NCI-H748 (cell line): Measurements from ENCODE around the gene C1QL4.
A peak's percentile ranks its signal among the peaks of the same experiment; 100 is the strongest.
"Not testable (repeated sequence)": the region's sequence is repeated elsewhere in the genome, so short reads cannot be mapped to it uniquely, and the experiment has no call there.

Experiments used
- DNase-seq: peaks from one replicate; lab custom pipeline; 2025; ENCODE audit not compliant: unreplicated experiment; lab: John Stamatoyannopoulos, UW

The C1QL4 gene

DNA sequence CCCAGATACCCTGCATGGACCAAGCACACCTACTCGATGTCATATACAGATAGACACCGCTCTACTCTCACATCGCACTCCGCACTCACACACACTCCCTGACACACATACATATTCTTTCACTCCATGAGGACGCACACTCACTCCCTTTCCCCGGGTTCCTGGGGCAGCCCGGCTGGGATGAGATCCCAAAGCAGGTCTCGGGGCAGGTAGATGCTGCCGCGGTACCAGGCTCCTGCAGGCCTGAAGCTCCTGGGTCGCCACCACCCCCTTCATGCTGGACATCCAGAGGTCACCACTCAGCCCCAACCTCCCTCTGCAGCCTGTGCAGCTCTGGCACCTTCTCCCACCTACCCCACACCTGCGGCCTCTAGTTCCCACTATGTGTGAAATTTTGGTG is 2.3 kb downstream of the C1QL4 start:
- DNase-seq = no peak

DNA sequence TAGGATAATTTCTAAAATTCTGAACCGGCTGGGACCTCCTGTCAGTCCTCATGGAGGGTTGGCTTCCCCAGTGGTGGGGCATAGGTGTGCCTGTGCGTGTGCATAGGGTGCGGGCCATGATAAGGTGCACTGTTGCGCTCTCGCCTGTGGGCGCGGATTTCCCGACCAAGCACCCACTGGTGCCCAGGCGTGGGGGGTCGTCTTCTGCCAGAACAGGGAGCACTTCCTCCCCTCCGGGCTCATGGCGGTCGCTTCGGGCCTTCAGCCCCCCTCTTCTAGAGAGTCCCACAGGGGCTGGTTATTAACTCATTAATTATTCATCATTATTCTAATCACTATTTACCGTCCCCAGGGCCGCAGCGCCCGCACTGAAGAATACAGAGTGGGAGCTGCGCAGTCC is 2.8 kb downstream of the C1QL4 start:
- DNase-seq = no peak

DNA sequence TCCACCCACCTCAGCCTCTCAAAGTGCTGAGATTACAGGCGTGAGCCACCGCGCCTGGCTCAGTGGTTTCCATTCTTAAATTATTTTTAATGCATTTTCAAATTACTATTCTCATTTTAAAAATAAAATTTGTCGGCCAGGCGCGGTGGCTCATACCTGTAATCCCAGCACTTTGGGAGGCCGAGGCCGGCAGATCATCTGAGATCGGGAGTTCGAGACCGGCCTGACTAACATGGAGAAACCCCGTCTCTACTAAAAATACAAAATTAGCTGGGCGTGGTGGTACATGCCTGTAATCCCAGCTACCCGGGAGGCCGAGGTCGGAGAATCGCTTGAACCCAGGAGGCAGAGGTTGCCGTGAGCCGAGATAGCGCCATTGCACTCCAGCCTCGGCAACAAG is 3.2 kb downstream of the C1QL4 start:
- DNase-seq = not testable (repeated sequence)

DNA sequence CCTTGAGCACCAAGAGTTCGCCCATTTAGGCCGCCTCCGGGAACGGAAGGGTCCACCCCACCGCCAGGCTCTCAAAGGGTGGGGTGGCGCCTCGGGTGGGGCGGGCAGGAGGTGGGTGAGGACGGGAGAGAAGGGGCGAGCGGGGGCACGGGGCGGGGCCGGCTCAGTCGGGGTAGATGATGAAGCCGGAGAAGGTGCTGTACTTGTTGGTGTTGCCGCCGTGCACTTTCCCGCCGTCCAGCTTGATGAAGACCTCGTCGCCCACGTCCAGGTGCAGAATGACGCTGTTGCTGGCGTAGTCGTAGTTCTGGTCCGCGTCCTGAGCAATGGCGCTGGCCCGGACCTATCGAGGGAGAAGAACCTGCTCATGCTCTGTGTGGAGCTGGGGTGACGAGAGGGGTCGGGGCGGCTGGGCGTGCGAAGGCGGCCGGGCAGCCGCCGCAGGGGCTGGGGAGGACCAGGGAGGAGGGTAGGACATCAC is 4.1 kb downstream of the C1QL4 start:
- peak; percentile 59 for DNase-seq

DNA sequence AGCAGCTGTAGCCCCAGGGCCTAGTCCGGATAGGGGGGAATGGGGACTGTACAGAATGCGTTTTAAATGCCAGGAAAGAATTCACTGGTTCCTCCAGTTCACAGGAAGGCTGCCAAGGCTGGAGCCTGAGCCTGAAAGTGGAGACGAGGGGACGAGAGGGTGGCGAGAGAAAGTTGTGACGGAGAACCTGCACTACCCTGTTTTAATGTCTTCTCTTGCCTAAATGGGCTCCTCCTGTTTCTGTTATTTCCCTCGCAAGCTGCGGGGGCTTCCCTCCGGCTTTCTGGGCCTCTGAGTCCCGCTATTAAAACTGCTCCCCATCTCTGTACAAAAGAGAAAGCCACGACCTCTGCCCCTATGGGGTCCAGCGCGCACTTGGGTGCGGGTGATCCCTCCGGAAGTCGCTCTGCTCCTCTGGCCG is 4.5 kb downstream of the C1QL4 start:
- DNase-seq = no peak

DNA sequence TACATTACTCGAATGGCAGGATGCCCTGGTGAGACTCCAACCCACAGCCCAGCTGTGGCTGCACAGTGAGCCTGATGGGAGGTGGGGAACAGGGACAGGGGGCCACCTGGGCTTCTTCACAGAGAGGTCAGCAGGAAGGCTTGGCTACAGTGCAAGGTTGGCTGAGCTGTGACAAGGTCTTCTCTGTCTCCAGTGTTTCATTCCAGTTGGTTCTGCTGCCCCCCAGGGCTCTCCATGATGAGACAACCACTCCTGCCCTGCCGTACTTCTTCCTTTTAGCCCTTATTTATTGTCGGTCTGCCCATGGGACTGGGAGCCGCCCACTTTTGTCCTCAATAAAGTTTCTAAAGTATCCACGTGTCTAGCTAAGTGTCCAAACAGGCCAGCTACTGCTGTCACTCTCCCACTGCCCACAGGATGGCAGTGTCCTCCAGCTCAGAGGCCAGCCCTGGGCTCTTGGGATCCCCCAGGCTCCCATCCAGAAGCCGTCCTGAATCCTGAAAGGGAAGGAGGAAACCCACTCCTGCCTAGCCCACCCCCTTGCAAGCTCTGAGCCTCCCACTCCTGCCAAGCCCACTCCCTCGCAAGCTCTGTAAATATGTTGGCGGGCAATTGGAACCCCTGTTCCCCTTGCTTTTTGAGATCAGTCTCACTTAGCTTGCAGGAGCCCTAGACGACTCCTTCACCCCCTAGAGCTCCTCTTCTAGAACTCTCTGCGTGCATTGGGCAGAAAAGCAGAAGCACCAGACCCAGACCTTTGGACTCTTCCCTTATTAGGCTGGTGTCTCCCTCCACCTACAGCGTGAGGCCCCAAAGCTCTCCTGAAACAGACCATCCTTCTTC is 5.4 kb downstream of the C1QL4 start:
- peak; percentile 71 for DNase-seq

DNA sequence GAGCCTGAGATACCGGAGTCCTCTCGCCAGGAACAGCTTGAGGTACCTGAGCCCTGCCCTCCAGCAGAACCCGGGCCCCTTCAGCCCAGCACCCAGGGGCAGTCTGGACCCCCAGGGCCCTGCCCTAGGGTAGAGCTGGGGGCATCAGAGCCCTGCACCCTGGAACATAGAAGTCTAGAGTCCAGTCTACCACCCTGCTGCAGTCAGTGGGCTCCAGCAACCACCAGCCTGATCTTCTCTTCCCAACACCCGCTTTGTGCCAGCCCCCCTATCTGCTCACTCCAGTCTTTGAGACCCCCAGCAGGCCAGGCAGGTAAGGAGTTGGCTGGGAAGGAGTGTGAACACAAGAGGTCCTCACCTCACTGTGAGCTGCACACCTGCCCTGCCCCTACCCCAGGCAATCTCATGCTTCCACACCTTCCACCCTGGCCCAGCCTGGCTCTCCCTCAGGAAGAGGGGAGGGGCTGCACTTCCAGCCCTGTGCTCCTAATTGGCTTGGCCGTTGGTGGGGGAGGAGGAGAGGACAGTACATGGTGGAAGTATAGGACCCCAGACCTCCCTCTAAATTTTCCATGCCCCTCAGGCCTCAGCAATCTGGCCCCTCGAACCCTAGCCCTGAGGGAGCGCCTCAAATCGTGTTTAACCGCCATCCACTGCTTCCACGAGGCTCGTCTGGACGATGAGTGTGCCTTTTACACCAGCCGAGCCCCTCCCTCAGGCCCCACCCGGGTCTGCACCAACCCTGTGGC is 6.2 kb downstream of the C1QL4 start:
- no peak for DNase-seq

DNA sequence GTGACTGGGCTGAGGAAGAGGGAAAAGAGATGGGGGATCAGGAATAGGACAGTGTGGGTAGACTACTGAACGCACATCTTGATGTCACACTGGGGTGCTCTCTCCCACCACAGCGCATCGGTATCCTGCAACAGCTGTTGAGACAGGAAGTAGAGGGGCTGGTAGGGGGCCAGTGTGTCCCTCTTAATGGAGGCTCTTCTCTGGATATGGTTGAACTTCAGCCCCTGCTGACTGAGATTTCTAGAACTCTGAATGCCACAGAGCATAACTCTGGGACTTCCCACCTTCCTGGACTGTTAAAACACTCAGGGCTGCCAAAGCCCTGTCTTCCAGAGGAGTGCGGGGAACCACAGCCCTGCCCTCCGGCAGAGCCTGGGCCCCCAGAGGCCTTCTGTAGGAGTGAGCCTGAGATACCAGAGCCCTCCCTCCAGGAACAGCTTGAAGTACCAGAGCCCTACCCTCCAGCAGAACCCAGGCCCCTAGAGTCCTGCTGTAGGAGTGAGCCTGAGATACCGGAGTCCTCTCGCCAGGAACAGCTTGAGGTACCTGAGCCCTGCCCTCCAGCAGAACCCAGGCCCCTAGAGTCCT is 6.9 kb downstream of the C1QL4 start:
- DNase-seq = no peak

DNA sequence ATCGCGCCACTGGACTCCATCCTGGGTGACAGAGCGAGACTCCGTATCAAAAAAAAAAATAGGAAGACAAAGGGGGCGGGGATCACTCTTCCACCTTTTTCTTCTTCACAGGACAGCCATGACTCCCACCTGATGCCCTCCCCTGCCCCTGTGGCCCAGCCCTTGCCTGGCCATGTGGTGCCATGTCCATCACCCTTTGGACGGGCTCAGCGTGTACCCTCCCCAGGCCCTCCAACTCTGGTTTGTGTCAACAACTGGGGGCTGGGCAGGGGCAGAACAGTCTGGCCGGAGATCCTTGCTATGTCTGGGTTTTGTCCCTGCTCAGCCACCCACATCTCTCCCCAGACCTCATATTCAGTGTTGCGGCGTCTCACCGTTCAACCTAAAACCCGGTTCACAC is 8.2 kb downstream of the C1QL4 start:
- no peak for DNase-seq

DNA sequence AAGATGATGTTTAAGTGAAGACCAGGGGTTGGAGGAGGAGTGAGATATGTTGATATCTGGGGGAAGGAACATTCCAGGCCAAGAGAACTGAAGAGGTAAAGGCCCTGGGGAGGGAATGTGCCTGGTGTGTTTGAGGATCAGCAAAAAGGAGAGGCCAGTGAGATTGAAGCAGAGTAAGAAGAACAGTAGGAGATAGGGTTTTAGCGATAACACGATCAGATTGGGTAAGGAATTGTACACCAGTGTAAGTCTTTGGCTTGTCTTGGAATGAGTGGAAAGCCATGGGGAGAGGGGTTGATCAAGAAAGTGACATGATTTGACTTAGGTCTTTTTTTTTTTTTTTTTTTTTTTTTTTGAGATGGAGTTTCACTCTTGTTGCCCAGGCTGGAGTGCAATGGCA is 9.1 kb downstream of the C1QL4 start:
- DNase-seq = no peak

DNA sequence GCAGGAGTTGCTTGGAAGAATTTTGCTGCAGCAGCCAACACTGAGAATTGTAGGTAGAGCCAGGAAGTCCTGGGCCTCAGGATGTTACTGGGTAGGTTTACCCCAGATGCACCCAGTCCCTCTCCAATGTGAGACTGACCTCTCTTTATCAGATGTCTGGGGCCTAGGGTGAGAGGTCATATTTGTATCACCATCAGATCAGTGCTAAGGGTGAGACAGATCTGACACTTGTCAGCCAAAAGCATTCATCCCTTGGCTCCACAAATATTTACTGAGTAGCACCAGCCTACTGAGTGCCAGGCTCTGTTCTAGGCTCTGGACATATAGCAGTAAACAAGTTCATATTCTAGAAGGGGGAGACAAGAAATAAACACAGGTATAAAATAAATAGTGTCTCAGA is 9.6 kb downstream of the C1QL4 start:
- DNase-seq = no peak

DNA sequence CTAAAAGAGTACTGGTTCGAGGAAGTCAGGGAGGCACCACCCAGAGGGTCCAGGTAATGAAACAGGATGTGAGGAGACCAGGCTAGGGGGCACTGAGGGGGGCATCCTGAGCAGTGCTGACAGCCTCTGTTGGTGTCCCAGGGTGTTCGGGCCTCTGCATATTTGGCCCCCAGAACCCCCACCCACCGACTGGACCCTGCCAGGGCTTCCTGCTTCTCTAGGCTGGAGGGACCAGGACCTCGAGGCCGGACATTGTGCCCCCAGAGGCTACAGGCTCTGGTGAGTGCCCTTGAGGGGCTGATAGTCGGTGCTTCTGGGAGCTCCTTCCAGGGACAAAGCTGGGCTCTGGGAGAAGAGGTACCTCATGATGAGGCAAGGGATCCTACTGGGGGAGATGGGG is 11.4 kb downstream of the C1QL4 start:
- no peak for DNase-seq

DNA sequence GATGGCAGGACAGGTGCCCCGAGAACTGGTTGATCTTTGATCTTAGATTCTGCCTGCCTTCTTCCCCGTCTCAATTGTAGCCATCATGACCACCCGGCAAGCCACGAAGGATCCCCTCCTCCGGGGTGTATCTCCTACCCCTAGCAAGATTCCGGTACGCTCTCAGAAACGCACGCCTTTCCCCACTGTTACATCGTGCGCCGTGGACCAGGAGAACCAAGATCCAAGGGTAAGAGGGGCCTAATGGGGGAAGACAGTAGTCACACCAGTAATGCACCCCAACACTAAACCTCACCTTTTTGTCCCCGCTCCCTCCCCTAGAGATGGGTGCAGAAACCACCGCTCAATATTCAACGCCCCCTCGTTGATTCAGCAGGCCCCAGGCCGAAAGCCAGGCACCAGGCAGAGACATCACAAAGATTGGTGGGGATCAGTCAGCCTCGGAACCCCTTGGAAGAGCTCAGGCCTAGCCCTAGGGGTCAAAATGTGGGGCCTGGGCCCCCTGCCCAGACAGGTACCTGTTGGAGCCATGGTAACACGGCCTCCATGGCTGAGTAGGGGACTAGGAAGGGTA is 13.4 kb downstream of the C1QL4 start:
- no peak for DNase-seq

DNA sequence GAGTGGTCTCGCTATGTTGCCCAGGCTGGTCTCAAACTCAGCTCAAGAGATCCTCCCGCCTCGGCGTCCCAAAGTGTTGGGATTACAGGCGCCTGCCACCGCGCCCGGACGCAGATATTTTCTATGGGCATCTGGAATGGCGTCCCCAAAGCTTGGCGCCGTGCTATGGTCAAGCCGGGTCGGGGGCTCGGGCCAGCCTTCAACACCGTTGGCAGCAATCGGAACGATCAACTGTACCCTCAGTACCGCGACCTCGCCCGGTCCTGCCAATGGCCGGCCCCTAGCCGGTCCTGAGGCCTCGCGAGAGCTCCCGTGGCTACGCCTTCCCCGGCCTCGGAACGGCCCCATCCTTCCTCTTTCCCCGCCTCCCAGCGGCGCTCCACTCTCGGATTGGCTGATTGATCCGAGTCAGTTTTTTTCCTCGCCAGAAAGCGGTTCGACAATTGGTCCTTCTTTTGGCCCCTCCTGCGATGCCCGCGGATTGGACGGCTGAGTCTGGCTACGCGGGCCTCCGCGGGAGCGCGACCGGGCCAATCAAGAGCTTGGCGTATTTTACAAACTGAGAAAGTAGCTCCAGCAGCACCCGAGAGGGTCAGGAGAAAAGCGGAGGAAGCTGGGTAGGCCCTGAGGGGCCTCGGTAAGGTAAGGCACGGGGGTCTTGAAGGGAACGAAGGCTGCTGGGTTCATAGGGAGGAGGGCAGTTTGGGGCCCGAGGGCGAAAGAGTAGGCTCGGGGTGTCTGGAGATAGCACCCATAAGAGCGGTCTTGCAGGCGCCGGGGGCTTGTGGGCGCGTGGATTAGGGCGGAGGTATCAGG is 14.1 kb downstream of the C1QL4 start, which contains the start of gene TROAP:
Gene TROAP (plus strand): TSS at position 548 of the 816 bp plus-strand sequence. CDS start 354 bp downstream, outside the sequence.
- DNase-seq = peak; percentile 99

DNA sequence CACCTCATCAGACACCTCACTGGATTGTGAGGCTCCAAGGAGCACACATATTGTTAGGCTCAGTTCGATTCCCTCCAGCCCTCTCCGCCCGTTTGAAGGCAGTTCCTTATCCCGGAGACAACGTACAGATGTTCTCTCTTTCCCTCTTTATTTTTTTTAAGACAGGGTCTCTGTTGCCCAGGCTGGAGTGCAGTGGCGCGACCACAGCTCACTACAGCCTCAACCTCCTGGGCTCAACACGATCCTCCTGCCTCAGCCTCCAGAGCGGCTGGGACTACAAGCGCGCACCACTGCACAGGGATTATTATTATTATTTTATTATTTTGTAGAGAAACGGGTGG is 14.7 kb downstream of the C1QL4 start:
- DNase-seq = no peak

DNA sequence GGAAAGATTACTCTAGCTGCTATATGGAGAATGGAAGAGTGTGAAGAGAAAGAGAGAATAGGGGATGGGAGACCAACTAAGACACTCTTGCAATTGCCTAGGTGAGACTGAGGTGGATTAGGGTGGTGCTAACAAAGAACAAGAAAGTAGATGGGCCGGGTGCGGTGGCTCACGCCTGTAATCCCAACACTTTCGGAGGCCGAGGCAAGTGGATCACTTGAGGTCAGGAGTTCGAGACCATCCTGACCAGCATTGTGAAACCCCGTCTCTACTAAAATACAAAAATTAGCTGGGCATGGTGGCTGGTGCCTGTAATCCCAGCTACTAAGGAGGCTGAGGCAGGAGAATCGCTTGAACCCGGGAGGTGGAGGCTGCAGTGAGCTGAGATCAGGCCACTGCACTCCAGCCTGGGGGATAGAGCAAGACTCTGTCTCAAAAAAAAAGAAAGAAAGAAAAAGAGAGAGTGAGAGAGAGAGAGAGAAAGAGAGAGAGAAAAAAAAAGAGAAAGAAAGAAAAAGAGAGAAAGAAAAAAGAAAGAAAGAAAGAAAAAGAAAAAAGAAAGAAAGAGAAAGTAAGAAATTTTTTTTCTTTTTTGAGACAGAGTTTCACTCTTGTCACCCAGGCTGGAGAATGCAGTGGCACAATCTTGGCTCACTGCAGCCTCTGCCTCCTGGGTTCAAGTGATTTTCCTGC is 16.4 kb downstream of the C1QL4 start:
- DNase-seq = not testable (repeated sequence)

DNA sequence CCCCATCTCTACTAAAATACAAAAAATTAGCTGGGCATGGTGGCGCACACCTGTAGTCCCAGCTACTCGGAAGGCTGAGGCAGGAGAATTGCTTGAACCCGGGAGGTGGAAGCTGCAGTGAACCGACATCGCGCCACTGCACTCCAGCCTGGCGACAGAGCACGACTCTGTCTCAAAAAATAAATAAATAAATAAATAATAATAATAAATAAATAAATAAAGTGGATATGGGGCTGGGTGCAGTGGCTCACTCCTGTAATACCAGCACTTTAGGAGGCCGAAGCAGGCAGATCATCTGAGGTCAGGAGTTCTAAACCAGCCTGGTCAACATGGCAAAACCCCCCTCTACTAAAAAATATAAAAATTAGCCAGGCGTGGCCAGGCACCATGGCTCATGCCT is 19.9 kb downstream of the C1QL4 start:
- not testable (repeated sequence) for DNase-seq

DNA sequence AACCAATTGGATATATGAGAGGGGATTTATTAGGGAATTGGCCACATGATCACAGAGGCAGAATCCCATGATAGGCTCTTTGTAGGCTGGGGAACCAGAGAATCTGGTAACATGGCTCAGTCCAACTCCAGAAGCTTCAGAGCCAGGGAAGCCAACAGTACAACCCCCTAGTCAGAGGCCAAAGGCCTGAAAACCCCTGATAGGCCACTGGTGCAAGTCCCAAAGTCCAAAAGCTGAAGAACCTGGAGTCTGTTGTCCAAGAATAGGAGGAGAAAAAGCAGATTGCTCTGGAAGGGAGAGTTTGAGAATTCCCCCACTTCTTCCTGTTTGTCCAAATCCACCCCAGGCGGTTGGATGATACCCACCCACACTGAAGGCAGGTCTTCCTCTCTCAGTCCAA is 22.2 kb downstream of the C1QL4 start:
- no peak for DNase-seq

DNA sequence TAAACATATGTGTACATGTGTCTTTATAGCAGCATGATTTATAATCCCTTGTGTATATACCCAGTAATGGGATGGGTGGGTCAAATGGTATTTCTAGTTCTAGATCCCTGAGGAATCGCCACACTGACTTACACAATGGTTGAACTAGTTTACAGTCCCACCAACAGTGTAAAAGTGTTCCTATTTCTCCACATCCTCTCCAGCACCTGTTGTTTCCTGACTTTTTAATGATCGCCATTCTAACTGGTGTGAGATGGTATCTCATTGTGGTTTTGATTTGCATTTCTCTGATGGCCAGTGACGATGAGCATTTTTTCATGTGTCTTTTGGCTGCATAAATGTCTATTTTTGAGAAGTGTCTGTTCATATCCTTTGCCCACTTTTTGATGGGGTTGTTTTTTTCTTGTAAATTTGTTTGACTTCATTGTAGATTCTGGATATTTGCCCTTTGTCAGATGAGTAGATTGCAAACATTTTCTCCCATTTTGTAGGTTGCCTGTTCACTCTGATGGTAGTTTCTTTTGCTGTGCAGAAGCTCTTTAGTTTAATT is 26.5 kb downstream of the C1QL4 start:
- not testable (repeated sequence) for DNase-seq

DNA sequence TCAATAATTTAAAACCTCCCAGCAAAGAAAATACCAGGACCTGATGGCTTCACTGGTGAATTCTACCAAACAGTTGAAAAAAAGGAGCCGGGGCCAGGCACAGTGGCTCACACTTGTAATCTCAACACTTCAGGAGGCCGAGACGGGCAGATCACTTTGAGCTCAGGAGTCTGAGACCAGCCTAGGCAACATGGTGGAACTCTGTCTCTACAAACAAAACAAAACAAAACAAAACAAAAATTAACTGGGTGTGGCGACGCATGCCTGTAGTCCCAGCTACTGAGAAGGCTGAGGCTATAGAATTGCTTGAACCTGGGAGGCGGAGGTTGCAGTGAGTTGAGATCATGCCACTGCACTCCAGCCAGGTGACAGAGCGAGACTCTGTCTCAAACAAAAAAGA is 27.6 kb downstream of the C1QL4 start:
- peak; percentile 9 for DNase-seq
